Measurements from ENCODE around the gene PIK3R1. TPM values are rescaled to one million over a fixed set of nuclear protein-coding genes. Genes with fewer than 3 reads are reported as not detected.

Gene PIK3R1
- total RNA-seq = 128 TPM

DNA sequence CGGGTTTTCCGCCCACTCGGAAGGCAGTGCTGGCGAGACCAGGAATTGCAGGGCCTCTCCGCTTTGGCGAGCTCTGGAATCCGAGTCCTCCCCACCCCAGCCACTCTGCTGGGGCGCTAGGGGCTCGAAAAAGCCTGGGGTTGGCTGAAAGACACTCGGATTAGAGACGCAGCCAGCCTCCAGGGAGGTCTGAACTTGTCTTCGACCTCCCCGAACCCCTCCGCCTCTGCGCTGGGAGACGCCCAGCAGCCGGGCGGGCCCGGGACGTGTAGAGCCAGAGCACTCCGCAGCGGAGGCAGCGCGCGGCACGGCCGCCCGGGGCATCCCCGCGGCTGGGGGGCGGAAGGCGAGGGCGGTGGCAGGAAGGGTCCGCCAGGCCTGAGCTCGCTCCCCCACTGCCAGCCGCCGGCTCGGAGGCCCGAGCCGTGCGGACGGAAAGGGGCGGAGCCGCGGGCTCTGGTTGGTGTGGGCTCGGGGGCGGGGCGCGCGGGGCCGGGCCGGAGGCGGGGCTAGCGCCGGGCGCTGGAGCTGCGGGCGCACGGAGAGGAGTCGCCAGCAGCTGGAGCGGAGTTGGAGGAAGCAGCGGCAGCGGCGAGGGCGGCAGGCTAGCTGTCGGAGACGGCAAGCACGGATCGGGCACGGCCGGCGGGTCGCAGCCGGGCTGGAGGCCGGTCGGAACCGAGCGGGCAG, at the start of gene PIK3R1:
Gene PIK3R1 (plus strand): TSS at position 549 of the 690 bp plus-strand sequence. CDS start 10,920 bp downstream, outside the sequence.
- no peak for FAIRE-seq
- DNase-seq (ENCODE audit: low spot score in 2 of 2) = peak; percentile 95 to 97

DNA sequence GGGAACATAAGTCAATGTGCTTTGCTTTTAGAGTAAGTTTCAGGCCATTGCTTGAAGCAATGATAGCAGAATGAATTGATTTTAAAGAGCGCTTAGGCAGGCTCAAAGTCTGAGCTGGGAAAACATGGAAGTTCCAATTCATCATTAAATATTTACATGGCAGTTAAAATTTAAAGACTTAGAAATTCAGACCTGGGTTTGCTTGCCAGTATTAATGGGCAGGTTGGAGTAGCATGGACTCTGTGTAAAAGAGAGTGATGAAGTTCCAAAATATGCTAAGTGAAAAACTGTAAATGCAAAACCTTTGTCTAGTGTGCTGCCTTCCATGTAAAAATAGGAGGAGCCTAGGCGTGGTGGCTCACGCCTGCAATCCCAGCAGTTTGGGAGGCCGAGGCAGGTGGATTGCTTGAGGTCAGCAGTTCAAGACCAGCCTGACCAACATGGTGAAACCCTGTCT, 48.3 kb upstream of the PIK3R1 start:
- DNase-seq (ENCODE audit: low spot score in 2 of 2) (no peak), FAIRE-seq (no peak)

DNA sequence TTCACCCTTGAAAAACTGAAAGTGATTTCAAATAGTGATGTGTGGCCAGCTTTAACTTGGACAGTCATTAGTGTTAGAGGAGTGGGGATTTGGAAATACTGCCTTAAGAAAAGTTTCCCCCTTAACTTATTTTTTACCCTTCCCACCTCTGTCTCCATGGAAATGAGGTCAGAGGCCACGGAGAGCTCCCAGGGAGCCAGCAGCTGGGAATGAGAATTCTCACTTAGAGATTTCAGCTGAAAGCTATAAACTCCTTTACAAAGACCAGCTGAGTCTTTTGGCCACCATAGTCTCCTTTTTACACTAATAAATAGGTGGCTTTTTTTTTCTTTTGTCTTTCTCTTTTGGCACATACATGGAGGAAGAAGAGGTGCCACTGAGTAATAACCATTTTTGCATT, 45.7 kb upstream of the PIK3R1 start:
- FAIRE-seq (no peak), DNase-seq (ENCODE audit: low spot score in 2 of 2) (no peak)

DNA sequence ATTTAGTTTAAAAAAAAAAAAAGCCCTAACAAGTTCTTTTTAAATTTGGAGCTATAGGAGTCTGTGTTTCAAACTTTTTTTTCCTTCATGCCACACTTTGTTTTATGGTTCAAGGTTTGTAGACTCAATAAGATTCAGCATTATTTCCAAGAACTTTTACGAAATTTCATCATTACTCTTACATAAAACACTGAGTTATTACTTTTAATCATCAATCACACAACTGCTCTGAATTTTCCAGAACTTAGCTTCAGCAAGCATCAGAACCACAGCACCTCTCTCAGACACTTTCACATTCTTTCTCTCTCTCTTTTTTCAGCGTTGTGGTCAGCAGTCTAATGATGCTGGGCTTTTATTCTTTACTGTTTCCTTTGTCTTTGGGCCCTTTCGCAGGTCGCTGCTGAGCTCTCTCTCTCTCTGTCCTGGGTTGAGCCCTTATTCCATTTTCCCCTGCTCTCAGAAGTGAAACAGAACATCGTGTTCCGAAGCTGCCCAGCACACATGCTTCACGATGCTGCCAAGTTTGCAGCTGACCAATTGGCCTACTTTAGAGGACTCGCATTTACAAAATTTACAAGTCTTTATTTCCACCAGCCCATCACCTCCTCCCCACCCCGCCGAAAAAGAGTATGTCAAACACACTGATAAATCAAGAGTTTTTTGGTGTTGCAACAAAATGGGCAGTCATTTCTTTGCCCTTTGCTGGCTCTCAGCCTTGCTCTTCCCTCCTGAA, 44.6 kb upstream of the PIK3R1 start:
- FAIRE-seq (no peak), DNase-seq (ENCODE audit: low spot score in 2 of 2) (peak; percentile 38 to 40)

DNA sequence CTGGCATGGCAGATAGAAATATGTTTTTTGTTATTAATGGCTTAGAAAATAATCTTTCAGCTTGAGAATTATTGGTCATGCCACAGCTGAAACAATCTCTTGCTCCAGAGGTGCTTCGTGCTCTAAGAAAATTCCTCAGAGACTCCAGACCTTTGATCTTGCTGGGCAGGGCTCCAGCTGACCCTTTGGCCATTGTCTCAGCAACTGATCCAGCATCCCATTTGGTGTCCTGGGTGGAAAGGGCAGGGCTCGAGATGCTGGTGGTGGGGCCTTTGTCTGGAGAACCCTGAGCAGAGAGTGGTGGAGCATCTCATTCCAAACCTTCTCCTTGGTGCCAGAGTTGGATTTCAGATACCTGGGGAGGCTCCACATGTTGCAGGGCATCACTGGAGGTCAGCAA, 43.2 kb upstream of the PIK3R1 start:
- no peak for FAIRE-seq
- DNase-seq (ENCODE audit: low spot score in 2 of 2) = no peak

DNA sequence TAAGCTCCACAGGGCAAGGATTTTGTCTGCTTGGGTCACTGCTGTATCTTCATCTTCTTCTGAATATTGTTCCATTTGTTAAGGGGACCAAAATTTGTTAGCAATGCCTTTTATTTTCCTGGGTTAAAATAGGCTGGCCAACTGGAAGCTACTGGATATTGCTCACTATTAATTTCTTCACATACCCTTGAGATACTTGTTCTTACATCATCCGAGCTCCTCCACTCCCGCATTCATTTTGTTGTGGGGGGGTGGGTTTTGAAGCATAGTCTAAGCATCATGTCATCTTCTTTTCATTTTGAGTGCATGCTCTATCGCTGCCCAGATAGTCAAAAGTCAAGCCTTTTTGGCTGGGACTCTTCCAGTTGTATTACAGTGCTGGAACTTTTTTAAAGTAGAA, 42.5 kb upstream of the PIK3R1 start:
- DNase-seq (ENCODE audit: low spot score in 2 of 2) = no peak
- no peak for FAIRE-seq

DNA sequence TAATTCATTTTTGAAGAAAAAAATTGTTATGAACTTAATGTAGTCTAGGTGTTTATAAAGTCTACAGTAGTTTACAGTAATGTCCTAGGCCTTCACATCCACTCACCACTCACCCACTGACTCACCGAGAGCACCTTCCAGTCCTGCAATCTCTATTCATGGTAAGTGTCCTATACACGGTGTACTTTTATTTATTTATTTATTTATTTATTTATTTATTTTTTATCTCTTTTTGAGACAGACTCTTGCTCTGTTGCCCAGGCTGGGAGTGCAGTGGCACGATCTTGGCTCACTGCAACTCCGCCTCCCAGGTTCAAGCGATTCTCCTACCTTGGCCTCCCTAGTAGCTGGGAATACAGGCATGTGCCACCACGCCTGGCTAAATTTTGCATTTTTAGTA, 39.3 kb upstream of the PIK3R1 start:
- FAIRE-seq = no peak
- DNase-seq (ENCODE audit: low spot score in 2 of 2) = no peak

DNA sequence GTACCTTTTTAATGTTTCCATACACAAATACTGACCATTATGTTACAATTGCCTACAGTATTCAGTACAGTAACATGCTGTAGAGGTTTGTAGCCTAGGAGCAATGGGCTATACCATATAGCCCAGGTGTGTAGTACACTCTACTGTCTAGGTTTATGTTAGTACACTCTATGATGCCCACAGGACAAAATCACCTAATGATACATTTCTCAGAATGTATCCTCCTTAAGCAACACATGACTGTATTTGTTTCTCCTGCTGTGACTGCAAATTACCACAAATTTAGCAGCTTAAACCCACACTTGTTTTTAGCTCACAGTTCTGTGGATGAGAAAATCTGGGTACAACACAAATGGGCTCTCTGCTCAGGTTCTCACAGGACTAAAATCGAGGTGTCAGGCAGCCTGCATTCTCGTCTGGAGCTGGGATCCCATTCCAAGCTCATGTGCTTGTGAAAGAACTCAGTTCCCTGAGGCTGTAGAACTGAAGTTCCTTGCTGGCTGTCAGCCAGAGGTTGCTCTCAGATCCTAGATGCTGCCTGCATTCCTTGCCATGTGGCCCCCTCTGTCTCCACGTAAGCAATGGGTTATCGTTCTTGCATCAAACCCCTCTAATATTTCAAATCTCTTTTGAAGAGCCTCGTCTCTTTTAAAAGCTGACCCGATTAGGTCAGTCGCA, 38.6 kb upstream of the PIK3R1 start:
- no peak for FAIRE-seq
- DNase-seq (ENCODE audit: low spot score in 2 of 2) = no peak

DNA sequence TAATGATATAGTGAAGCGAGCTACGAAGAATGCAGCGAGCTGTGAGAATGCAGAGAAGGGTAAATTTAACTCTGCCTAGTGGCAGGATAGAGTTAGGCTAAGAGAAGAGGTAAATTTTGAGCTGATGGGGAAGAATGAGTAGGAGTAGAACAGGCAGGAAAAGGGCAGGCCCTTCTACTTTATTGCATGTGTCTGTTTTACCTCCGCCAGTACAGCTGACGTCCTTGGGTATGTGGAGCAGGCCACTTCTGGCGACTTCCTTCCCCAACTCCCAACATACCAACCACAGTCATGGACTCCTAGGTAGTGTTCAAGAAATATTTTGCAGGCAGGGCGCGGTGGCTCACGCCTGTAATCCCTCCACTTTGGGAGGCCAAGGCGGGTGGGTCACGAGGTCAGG, 37.9 kb upstream of the PIK3R1 start:
- no peak for FAIRE-seq

DNA sequence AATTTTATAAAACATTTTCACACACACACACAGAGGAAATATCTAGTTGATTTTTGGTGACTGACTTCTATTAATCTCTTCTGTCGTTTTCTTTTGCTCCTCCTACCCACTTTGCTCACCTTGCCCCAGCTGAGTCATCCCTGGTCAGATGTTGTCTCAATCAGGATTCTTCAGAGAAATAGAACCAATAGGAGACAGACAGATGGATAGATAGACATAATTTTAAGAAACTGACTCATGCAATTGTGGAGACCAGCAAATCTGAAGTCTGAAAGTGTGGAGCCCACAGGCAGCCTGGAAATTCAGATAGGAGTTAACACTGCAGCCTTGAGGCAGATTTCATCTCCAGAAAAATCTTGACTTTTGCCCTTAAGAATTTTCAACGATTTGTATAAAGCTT, 37.0 kb upstream of the PIK3R1 start:
- DNase-seq (ENCODE audit: low spot score in 2 of 2) (no peak), FAIRE-seq (no peak)

More for the DNA sequence above, 37.9 kb upstream of the PIK3R1 start:
- no peak for DNase-seq (ENCODE audit: low spot score in 2 of 2)

DNA sequence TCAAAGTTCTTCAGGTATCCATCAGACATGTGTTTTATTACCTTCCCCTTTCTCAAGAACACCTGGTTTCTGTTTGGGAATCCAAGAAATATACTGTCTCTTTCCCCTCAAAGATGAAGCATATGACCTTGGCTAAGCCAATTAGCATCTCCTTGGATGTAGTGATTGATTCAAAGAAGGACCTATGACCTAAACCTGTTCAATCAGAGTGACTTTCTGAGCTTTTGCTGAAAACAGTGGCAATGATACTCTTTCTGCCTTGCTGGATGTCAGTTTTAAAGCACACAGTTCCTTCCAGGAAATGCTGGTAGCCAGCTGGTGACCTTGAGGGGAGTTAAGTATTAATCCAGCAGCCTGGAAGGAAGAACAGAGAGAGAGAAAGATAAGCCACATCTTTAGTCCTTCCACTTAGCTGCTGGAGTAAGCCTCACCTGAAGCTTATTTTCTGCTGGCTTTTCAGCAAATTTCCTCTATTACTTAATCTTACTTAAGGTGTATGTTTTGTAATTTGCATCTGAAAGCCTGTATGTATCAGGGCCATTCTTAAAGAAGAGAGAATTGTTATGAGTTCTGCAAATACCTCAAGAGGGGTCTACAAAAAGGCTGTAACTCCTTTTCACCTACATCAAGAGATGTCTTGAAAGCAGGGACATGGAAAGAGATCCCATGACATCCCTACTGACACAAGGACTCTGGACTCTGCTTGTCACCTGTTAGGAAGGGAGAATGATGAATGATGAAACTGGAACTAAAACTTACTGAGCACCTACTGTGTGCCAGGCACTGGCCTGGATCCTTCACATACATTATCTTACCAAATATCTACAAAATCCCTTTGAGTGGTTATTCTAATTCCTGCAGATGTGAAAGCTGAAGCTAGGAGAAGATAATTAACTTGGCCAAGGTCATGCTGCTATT, 35.2 kb upstream of the PIK3R1 start:
- FAIRE-seq (no peak), DNase-seq (ENCODE audit: low spot score in 2 of 2) (no peak)

DNA sequence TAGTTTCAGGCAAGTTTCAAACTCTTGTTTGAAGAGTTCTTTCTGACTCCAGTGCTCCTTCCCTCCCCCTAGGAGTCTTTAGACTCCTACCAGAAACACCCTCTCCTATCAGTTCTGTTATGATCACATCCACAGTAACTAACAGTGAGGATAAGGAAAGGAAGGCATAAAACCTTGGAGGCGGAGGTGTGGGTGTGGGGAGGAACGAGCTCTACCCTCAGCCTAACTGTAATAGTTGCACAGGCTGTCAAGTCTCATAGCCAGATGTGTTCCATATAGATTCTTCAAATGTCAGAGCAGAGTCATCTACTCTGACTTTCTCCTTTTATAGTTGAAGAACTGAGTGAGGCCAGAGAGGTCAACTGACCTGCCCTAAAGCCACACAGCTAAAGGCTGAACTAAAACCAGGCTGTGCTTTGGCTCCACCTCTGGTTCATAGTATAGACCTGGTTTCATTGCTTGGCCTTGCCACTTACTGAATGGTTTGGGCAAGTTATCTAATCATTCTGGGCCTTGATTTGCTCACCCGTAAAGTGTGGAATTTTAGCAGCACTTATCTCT, 34.4 kb upstream of the PIK3R1 start:
- DNase-seq (ENCODE audit: low spot score in 2 of 2) (no peak), FAIRE-seq (no peak)

DNA sequence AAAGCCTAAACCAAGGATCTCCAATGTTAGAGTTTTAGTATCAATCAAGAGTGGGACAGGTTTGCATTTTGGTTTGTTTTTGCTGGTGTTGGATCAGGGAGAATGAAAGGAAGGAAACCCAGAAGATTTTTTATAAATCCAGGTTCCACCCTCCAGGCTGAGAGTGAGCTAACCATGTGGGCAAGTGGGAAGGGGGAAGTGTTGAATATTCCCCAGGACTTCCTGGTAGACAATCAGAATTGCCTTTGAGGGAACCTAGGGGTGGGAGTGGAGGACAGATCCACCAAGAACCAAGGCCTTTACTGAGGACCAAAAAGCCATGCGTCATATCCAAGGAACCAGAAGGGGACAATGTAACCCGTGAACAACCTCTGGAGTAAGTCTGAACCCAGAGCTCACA, 33.5 kb upstream of the PIK3R1 start:
- FAIRE-seq (no peak), DNase-seq (ENCODE audit: low spot score in 2 of 2) (no peak)

DNA sequence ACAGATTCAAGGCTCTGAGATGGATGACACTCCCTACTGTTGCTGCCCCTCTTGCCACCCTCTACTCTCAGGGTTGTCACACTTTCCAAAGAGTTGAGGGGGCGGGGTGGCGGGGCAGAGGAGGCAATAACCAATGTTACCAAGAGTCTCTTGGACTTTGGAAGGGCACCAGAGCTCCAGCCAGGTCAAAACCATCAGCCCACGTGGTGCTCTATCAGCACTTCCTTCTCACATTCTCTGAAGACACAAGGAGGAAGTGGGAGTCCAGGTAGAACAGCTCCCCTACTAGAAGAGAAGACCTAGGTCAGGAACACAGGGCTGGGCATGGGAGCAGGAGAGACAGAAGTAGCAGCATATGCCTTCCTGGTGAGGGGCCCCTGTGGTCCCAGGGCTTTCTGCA, 33.0 kb upstream of the PIK3R1 start:
- FAIRE-seq (no peak), DNase-seq (ENCODE audit: low spot score in 2 of 2) (no peak)

DNA sequence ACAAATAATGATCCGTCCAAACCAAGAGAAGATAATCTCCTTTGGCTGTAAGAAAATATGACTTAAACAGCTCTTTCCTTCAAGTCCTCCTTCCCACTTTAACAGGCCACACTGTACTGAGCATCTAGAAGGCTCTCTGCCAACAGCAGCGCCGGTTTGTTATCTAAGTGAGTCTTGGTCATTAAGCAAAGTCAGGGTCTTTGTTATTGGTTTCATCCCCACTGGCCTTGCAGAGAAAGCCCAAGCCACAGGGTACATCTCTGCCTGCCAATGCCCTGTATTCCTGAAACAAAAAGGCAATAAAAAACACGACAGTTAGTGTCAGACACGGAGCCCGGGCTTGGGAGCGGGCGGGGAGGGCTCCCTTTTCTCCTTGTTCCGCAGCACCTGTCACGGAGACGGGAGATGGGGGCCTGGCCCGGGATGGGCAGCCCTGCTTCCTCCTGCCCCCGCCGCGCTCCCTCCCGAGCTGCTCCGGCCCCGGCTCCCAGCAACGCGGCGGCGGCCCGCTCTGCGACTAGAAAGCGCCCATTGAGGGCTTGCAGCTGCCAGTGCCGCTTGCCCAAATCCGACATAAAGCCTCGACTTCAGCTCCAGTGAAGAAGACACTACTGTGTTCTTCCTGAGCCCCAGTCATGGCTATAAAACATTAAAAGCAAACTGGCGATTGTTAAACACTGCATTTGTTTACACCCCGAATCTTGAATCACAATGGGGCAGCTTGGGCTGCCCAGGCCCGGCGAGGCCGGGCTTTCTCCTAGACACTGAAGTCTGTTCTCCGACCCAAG, 28.1 kb upstream of the PIK3R1 start:
- peak; percentile 71 to 80 for DNase-seq (ENCODE audit: low spot score in 2 of 2)
- FAIRE-seq = no peak

DNA sequence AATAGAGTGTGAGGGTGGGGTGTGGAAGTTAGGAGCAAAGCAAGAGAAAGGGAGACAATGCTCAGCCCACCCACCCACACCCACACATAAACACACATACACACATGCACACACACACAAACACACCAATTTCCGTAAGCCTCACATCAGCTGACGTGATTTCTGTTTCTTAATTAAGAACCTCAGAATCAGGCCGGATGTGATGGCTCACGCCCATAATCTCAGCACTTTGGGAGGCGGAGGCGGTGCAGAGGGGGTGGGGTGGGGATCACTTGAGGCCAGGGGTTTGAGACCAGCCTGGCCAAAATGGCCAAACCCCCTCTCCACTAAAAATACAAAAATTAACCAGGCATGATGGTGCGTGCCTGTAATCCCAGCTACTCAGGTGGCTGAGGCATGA, 26.4 kb upstream of the PIK3R1 start:
- DNase-seq (ENCODE audit: low spot score in 2 of 2) (no peak), FAIRE-seq (no peak)

DNA sequence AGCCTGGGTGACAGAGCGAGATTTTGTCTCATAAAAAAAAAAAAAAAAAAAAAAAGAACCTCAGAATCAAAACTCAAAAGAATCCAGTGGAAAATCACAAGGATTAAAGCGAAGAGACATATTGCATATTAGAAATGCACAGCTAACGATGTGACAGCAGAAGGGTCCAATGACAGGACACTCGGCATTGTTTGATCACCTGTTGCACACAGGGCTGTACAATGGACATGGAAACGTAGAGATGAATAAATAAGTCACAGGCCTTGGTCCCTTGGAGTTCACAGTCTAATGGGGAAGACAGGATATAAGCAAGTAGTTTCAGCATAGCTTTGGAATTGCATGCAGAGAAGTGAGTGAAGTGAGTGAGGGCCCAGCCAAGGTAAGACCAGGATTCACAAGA, 25.9 kb upstream of the PIK3R1 start:
- FAIRE-seq (no peak), DNase-seq (ENCODE audit: low spot score in 2 of 2) (no peak)

DNA sequence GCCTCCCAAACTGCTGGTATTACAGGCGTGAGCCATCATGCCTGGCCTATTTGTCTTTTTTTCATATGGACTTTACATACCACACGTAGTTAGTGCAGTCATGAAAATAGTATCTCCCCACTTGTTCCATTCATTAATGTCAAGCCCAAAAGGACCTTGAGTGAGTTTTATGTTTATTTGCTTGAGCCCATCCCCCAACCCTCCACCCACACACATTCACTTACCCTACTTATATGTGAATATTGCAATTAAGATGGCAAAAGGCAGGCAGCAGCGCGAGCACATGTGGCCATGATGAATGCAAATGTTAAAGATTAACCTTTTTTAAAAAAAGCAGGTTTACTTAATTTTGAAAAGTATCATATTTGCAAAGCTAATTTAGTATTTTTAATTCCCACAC, 24.9 kb upstream of the PIK3R1 start:
- FAIRE-seq (no peak), DNase-seq (ENCODE audit: low spot score in 2 of 2) (no peak)

DNA sequence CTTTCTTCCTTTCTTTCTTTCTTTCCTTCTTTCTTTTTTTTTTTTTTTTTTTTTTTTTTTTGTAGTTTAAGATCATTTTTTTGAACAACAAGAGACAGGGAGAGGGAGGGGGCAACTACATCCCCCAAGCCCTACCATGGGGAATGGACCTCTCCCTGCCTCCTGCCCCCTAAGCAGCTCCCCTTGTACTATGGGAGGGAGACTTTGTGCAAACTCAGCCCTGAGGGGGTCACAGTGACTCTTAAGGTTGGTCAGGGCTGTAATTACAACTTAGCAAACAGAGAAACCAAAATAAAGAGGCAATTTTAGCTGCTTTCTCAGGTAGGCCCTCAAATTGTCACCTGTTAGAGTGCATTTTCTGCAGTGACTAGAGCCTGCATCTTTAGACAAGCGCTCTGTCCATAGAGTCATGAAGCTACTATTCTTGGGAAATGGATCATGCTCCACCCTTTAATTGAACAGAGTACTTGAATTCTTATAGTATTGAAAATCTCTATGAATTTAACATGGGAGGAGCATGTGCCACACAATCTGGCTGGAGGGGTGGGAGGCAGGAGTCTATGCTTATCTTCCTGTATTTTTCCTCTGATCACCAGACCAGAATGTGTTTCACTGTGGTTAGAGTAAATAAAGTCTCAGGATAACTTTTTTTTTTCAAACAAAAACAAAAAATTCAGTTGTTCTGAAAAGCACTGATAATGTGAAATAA, 24.3 kb upstream of the PIK3R1 start:
- no peak for DNase-seq (ENCODE audit: low spot score in 2 of 2)
- FAIRE-seq = no peak

Measured in frontal cortex (tissue), 4 donors.